ENCODE results near the gene EFNA5. TPM values are rescaled to one million over a fixed set of nuclear protein-coding genes. Genes with fewer than 3 reads are reported as not detected.

EFNA5 gene
- total and polyA plus RNA-seq, 2 experiments from 2014 or later = 8.5 to 18.8 TPM

DNA sequence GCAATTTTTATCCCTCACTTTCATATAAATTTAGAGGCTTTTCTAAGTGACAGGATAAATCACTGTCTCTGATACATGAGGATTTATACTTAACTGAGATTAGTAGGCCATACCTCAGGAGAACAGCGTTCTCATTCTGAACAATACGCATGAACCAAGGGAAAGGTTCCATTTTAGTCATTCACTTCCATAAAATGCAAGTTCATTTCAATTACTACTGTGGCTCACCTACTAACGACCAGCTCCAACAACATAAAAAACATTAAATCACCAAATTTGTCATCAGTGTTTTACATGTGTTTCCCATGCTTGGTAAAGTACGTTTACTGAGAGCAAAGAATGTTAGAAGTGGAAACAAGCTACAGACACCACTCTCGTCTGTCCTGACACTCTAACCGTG lies 67.4 kb downstream of the EFNA5 start:
- Histone ChIP-seq H2AFZ (no peak overlapping the region), H3K27me3 (no peaks in the 10 kb centered on the region), H3K79me2 (peaks cover 70% of the 10 kb centered on the region), H3K27ac (no peak overlapping the region), H3K9me2 (replicated peaks; ENCODE audit: insufficient read depth) (no peaks in the 10 kb centered on the region), H4K20me1 (ENCODE audit: insufficient read depth, poor library complexity, severe bottlenecking) (no peaks in the 10 kb centered on the region), H3K36me3 (replicated peaks; ENCODE audit: insufficient read depth, low read depth) (no peaks in the 10 kb centered on the region), H3K9me3 (ENCODE audit: low read depth) (no peaks in the 10 kb centered on the region), H3K4me2 (no peak overlapping the region), H3K4me1 (ENCODE audit: insufficient read depth) (peaks cover 28% of the 10 kb centered on the region), H3K4me3 (no peak overlapping the region)
- WGBS (ENCODE audit: low lambda C conversion rate, missing lambda C conversion rate) = 84% methylated on average over 6 of the region's 6 CpGs
- no peak for DNase-seq (ENCODE audit: low spot score)
- TF ChIP-seq, protein P1, sequence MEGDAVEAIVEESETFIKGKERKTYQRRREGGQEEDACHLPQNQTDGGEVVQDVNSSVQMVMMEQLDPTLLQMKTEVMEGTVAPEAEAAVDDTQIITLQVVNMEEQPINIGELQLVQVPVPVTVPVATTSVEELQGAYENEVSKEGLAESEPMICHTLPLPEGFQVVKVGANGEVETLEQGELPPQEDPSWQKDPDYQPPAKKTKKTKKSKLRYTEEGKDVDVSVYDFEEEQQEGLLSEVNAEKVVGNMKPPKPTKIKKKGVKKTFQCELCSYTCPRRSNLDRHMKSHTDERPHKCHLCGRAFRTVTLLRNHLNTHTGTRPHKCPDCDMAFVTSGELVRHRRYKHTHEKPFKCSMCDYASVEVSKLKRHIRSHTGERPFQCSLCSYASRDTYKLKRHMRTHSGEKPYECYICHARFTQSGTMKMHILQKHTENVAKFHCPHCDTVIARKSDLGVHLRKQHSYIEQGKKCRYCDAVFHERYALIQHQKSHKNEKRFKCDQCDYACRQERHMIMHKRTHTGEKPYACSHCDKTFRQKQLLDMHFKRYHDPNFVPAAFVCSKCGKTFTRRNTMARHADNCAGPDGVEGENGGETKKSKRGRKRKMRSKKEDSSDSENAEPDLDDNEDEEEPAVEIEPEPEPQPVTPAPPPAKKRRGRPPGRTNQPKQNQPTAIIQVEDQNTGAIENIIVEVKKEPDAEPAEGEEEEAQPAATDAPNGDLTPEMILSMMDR (IDR thresholded peaks at IDR 0.05; ENCODE audit: poor library complexity) = no peak
- no peak for TF ChIP-seq EZH2phosphoT487 (IDR thresholded peaks at IDR 0.05; ENCODE audit: low read depth, severe bottlenecking, unreplicated experiment)
- TF ChIP-seq EZH2 (IDR thresholded peaks at IDR 0.05; ENCODE audit: borderline replicate concordance) = no peak

DNA sequence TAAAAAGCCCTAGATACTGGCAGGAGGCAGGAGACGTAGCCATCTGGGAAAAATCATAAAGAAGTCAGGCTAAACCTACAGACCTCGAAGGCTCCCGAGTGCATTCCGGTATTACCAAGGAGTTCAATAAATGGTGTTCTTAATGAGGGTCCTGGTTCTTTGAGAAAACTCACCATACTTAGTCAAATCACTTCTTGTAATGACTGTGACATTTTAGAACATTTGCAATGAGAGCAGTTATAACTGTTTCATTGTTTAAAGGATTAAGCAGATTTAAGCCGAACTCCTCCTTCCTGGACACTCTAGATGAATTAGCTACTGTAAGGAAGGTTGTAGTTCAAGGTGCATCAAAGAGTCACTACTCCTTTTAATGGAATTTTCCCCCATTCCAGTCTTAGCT lies 67.8 kb downstream of the EFNA5 start:
- WGBS (ENCODE audit: low lambda C conversion rate, missing lambda C conversion rate) = 67% methylated on average over 5 of the region's 5 CpGs
- no peak overlapping the region for H3K4me2 ChIP-seq
- H4K20me1 ChIP-seq (ENCODE audit: insufficient read depth, poor library complexity, severe bottlenecking) = no peaks in the 10 kb centered on the region
- H3K9me2 ChIP-seq (replicated peaks; ENCODE audit: insufficient read depth) = no peaks in the 10 kb centered on the region
- H3K9me3 ChIP-seq (ENCODE audit: low read depth) = no peaks in the 10 kb centered on the region
- no peak for DNase-seq (ENCODE audit: low spot score)
- H3K79me2 ChIP-seq = peaks cover 70% of the 10 kb centered on the region
- no peak overlapping the region for H3K4me3 ChIP-seq
- peaks cover 28% of the 10 kb centered on the region for H3K4me1 ChIP-seq (ENCODE audit: insufficient read depth)
- no peaks in the 10 kb centered on the region for H3K27me3 ChIP-seq
- no peak overlapping the region for H2AFZ ChIP-seq
- no peaks in the 10 kb centered on the region for H3K36me3 ChIP-seq (replicated peaks; ENCODE audit: insufficient read depth, low read depth)
- H3K27ac ChIP-seq = no peak overlapping the region
- TF ChIP-seq EZH2 (IDR thresholded peaks at IDR 0.05; ENCODE audit: borderline replicate concordance) (no peak), EZH2phosphoT487 (IDR thresholded peaks at IDR 0.05; ENCODE audit: low read depth, severe bottlenecking, unreplicated experiment) (no peak)
- TF ChIP-seq, protein P1 (IDR thresholded peaks at IDR 0.05; ENCODE audit: poor library complexity) = no peak

DNA sequence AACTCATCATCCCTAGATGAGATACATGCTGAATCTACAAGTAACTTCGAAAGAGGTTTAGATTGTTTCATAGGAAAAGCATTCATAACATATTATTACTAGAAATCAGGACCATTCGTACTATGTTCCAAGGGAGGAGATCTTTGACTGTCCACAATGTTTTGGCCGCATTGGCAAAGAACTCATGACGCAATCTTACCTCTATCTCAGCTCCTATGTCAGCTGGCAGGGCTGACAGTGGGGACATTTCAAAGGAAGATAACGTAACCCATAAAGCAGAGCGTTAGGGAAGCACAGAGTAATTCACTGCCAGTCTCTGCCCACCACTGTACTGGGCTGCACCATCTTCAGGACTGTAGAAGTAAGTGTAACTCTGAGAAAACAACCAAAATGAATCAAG lies 69.7 kb downstream of the EFNA5 start:
- Histone ChIP-seq H3K79me2 (peaks cover 69% of the 10 kb centered on the region), H3K27me3 (no peaks in the 10 kb centered on the region), H3K36me3 (replicated peaks; ENCODE audit: insufficient read depth, low read depth) (no peaks in the 10 kb centered on the region), H3K27ac (no peak overlapping the region), H3K4me3 (no peak overlapping the region), H3K9me3 (ENCODE audit: low read depth) (no peaks in the 10 kb centered on the region), H2AFZ (no peak overlapping the region), H3K4me1 (ENCODE audit: insufficient read depth) (peaks cover 17% of the 10 kb centered on the region), H4K20me1 (ENCODE audit: insufficient read depth, poor library complexity, severe bottlenecking) (no peaks in the 10 kb centered on the region), H3K9me2 (replicated peaks; ENCODE audit: insufficient read depth) (no peaks in the 10 kb centered on the region), H3K4me2 (no peak overlapping the region)
- TF ChIP-seq, protein P1 (IDR thresholded peaks at IDR 0.05; ENCODE audit: poor library complexity) = no peak
- no peak for TF ChIP-seq EZH2 (IDR thresholded peaks at IDR 0.05; ENCODE audit: borderline replicate concordance)
- TF ChIP-seq EZH2phosphoT487 (IDR thresholded peaks at IDR 0.05; ENCODE audit: low read depth, severe bottlenecking, unreplicated experiment) = no peak
- DNase-seq (ENCODE audit: low spot score) = no peak
- 70% methylated on average over 6 of the region's 6 CpGs for WGBS (ENCODE audit: low lambda C conversion rate, missing lambda C conversion rate)

DNA sequence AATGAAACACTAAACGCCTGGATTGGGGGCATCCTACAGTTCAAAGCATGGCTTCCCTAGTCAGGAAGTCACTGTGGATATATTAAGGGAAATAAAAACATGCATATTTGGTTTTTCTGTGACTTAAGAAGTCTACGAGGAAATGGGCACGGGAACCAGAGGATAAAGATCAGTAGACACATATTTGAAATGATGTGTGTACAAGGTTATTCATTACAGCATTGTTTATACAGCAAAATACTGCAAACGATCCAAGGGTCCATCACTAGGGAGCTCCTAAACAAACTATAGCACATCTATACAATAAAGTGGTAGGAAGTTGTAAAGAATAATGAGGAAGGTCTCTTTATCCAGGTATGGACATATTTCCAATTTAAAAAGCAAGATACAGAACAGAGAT lies 71.8 kb downstream of the EFNA5 start:
- 46% methylated on average over 4 of the region's 4 CpGs for WGBS (ENCODE audit: low lambda C conversion rate, missing lambda C conversion rate)

More for the DNA sequence above, 71.8 kb downstream of the EFNA5 start:
- Histone ChIP-seq H3K36me3 (replicated peaks; ENCODE audit: insufficient read depth, low read depth) (no peaks in the 10 kb centered on the region), H3K27ac (peak overlapping the region; percentile 23), H4K20me1 (ENCODE audit: insufficient read depth, poor library complexity, severe bottlenecking) (no peaks in the 10 kb centered on the region), H3K4me1 (ENCODE audit: insufficient read depth) (peaks cover 9% of the 10 kb centered on the region), H2AFZ (no peak overlapping the region), H3K27me3 (no peaks in the 10 kb centered on the region), H3K4me3 (no peak overlapping the region), H3K4me2 (peak overlapping the region; percentile 37), H3K9me3 (ENCODE audit: low read depth) (no peaks in the 10 kb centered on the region), H3K9me2 (replicated peaks; ENCODE audit: insufficient read depth) (no peaks in the 10 kb centered on the region), H3K79me2 (peaks cover 70% of the 10 kb centered on the region)
- TF ChIP-seq EZH2 (IDR thresholded peaks at IDR 0.05; ENCODE audit: borderline replicate concordance) = no peak
- TF ChIP-seq, protein P1 (IDR thresholded peaks at IDR 0.05; ENCODE audit: poor library complexity) = no peak
- no peak for TF ChIP-seq EZH2phosphoT487 (IDR thresholded peaks at IDR 0.05; ENCODE audit: low read depth, severe bottlenecking, unreplicated experiment)
- no peak for DNase-seq (ENCODE audit: low spot score)
